GM19043 (cell line): ENCODE measurements around the gene MIEF2.
"Not testable (repeated sequence)": the region's sequence is repeated elsewhere in the genome, so short reads cannot be mapped to it uniquely, and the experiment has no call there.

Experiments
- ATAC-seq: cut with Tn5 transposase; IDR thresholded peaks from one replicate; pipeline ENCODE4 v1.9.1; 2021; ENCODE audit warnings: low read depth; ENCODE audit not compliant: unreplicated experiment

Gene MIEF2, protein sequence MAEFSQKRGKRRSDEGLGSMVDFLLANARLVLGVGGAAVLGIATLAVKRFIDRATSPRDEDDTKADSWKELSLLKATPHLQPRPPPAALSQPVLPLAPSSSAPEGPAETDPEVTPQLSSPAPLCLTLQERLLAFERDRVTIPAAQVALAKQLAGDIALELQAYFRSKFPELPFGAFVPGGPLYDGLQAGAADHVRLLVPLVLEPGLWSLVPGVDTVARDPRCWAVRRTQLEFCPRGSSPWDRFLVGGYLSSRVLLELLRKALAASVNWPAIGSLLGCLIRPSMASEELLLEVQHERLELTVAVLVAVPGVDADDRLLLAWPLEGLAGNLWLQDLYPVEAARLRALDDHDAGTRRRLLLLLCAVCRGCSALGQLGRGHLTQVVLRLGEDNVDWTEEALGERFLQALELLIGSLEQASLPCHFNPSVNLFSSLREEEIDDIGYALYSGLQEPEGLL

DNA sequence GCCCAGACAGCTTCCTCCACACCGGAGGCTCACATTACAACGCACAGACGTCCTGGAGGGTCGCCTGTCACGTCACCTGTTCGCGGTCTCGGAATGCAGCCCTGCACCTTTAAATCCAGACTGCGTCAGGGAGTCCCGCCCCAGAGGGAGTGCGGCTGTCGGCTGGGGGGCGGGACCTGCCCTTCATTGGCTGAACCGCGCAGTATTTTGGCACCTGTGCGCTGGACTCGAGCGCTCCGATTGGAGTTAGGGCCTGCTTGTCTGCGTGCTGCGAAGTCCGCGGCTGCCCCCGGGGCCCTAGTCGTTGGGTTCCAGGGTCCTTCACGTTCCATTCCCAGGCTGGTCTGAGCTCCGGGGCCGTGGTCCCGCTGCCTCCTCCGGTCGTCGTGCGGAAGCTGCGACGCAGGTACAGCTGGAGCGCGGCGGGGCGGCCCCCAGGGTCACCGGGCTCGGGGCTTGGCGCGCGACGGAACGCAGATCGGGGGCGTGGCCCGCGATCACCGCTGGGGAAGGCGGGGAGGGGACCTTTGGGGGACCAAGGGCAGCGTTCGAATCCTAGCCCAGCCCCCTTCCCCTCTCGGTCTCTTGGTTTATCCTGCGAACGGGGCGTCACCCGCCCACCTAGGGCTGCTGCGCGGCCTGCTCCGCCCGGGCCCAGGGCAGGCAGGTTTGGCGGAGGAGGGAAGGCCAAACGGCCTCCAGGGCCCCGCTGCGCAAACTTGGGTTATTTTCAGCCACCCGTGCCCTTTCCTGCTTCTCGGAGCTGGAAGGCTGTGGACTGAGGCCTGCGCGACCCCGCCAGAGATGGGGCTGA lies at the start of gene MIEF2:
Gene MIEF2 (plus strand): TSS at position 331 of the 814 bp plus-strand sequence. CDS start 2,059 bp downstream, outside the sequence.
- ATAC-seq = peak; percentile 82

DNA sequence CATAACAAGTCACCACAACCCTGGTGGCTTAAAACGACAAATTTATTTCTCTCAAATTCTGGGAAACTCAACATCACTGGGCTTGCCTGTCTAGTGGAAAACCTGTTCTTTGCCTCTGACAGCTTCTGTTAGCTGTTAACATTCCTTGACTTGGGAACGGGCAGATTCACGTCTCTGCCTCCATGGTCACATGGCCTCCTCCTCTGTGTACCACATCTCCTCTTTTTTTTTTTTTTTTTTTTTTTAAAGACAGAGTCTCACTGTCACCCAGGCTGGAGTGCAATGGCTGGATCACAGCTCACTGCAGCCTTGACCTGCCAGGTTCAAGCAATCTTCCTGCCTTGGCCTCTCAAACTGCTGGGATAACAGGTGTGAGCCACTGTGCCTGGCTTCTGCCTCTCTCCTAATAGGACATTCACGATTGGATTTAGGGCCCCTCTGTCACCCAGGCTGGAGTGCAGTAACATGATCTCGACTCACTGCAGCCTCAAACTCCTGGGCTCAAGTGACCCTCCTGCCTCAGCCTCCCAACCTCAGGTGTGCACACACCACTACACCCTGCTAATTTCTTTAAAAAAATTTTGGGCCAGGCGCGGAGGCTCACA lies 46.7 kb upstream of the MIEF2 start:
- ATAC-seq = no peak

- ATAC-seq = not testable (repeated sequence)
Observed at GRCh38 chr17:18216906-18217305, 43.6 kb upstream of the MIEF2 start.

GRCh38 chr17:18217412-18218015 lies 42.9 kb upstream of the MIEF2 start:
- no peak for ATAC-seq

DNA sequence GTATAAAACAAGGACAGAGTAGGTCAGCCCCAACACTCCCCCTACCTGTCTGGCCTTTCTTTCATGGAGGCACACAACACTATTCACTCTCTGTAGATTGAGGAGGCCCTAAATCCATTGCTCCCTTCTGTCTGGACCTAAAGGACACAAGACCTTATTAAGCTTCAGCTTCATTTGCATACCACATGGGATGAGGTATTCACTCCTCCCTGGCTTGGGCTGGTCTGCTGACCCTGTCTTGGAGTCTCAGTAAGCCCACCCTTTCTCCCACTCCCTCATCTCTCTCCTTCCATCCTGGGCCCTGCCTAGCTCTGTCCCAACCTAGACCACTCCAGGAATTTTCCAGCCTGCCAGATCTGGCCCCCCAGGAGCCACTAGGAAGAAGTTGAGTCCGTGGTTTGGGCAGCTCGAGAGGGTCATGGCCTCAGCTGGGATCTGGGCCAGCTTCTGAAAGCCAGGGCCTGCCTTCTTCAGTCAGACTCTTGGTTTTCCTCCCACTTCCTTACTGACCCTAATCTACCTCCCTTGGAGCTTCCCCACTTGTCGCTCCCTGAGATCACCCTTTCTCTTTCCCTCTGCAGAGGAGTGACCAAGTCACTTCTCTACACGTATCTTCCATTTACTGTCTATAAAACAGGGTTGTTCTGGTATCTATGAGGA lies 41.6 kb upstream of the MIEF2 start:
- ATAC-seq = no peak

DNA sequence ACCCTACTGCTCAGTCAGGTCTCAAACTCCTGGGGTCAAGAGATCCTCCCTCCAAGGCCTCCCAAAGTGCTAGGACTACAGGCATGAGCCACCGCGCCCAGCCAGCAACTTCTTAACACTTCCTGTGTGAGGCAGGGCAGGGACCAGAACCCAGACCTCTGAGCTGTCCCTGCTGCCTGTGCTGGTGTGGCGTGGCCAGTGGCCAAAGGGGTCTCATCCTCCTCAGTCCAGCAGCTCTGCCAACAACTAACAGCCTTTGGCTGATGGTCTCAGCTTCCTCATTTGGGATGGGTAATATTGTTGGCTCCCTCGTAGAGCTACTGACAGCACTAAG lies 36.4 kb upstream of the MIEF2 start:
- no peak for ATAC-seq

- no peak for ATAC-seq
Observed at GRCh38 chr17:18224387-18225120, 35.9 kb upstream of the MIEF2 start.

DNA sequence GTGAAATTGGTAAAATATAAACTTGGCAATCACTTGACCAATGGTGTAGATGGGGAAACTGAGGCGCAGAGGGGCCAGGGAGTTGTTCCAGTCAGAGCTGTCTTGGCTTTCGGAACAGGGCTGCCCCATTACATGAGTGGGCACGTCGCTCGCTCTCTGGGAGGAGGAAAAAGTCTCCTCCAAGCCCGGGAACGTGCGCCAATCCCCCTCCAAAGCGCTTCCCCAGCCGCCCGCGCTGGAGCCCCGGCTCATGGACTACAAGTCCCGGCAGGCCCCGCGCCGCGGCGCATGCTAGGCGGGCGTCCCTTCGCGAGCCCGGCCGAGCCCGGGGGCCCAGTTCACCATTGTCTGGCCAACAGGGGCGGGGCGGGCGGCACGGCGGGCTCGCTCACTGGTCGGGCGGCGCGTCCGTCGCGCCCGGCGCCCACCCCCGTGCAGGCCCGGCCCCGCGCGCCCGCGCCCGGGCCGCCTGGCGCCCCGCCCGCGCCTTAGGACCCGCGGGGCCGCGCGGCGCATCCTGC lies 35.3 kb upstream of the MIEF2 start, which contains the start of gene LLGL1:
Gene LLGL1 (plus strand): TSS at position 515 of the 521 bp plus-strand sequence. CDS start 48 bp downstream, outside the sequence.
- ATAC-seq = peak; percentile 76

DNA sequence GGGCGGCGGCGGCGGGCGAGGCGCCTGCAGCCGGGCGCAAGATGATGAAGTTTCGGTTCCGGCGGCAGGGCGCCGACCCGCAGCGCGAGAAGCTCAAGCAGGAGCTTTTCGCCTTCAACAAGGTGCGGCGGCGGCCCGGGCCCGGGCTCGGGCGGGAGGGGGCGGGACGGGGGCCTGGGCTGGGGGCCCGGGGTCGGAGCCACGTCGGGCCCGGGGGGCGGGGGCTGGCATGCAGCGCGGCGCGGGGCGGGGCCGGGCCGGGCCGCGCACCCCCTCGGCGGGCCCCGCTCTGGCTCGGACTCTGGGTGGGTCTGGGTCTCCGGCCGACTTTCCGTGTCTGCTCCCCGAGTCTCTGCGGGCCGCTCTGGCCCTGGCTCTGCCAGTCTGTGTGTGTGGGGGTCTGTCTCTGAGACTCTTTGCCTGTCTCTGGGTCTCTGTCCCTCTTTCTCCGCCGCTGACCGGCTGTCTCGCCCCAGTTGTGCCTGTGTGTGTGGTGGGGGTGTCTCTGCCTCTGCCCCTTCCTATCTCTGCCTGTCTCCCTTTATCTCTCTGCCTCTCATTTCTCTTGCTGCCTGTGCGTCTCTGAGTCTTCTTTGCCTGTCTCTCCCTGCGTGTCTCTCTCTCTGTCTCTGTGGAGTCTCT lies 34.7 kb upstream of the MIEF2 start:
- ATAC-seq = peak; percentile 5

GRCh38 chr17:18226284-18226945 lies 34.0 kb upstream of the MIEF2 start:
- no peak for ATAC-seq

DNA sequence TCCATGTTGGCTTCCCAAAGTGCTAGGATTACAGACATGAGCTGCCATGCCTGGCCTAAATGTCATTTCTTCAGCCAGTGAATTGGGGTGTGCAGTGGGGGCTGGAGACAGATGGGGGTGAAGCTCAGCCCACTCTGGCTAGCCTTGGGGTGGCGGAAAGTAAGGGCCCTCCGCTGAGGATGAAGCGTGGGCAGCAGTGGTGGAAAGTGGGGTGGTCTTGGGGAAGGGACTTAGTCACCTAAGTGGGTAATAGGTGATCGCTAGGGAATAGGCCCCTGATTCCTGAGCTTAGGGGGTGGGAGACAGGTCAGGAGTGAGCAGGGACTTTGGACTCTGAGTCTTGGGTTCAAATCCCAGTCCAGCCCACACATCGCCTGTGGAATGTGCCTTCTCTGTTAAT lies 32.8 kb upstream of the MIEF2 start:
- no peak for ATAC-seq

DNA sequence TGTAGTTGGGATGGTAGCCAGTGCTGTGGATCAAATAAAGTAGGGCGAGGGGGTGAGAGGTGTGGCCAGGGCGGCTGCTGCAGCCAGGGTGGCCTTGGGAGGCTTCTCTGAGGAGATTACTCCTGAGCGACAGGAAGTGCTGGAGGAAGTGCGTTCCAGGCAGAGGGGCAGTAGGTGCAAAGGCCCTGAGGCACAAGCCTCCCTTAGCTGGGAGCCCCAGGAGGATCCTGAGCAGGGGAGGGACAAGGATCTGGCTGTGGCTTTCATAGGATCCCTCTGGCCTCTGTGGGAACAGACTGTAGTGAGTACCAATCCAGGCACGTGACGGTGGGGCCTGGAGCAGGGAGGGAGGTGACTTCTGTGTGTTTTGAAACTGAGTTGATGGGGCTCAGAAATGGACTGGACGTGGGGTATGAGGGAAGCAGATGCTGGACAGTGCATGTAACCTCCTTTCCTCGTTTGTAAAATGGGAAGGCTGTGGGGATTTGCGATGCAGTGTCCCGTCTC lies 32.2 kb upstream of the MIEF2 start:
- no peak for ATAC-seq

GRCh38 chr17:18229254-18229653 lies 31.2 kb upstream of the MIEF2 start:
- no peak for ATAC-seq

DNA sequence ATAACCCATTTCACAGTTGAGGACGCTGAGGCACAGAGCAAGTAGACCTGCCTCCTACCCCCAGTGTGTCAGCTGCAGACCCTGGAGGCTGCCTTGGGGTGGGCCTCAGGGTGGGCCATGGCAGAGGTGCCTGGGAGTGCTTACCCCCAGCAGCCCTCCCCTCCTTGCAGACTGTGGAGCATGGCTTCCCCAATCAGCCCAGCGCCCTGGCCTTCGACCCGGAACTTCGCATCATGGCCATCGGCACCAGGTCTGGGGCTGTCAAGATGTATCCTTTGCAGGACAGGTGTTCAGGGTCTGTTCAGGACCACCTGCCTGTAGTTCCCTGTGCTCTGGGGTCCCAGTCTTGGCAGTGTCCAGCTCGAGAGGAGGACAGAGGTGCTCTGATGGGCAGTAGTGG lies 30.7 kb upstream of the MIEF2 start:
- ATAC-seq = no peak

- ATAC-seq = no peak
Observed at GRCh38 chr17:18230288-18231141, 29.9 kb upstream of the MIEF2 start.

GRCh38 chr17:18231164-18231563 lies 29.3 kb upstream of the MIEF2 start:
- no peak for ATAC-seq

DNA sequence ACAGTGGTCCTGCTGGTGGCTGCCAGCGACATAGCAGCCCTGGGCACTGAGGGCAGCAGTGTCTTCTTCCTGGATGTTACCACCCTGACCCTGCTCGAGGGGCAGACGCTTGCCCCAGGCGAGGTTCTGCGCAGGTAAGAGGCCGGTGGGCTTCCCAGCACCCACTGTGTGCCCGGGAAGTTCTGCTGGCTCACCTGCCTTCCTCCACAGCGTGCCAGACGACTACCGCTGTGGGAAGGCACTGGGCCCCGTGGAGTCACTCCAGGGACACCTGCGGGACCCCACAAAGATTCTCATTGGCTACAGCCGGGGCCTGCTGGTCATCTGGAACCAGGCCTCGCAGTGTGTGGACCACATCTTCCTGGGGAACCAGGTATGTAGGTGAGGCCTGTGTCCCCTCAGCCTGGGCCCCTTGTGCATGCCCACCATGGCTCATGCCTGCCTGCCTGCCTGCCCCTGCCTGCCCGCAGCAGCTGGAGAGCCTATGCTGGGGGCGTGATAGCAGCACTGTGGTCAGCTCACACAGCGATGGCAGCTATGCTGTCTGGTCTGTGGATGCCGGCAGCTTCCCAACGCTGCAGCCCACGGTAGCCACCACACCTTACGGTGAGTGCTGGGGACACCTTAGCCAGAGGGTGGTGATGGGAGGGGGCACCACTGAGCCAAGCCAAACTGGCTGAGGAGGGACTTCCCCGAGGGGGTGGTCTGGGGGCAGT lies 26.5 kb upstream of the MIEF2 start:
- ATAC-seq = no peak
